NCI-H524 treated with DMSO at 0.1 percent for 48 hours (cell line): ENCODE data around the gene MUS81.
A peak's percentile ranks its signal among the peaks of the same experiment; 100 is the strongest.
"Not testable (repeated sequence)": the region's sequence is repeated elsewhere in the genome, so short reads cannot be mapped to it uniquely, and the experiment has no call there.

Experiments used
- DNase-seq: peaks from one replicate; lab custom pipeline; 2025; lab: John Stamatoyannopoulos, UW

MUS81 gene

DNA sequence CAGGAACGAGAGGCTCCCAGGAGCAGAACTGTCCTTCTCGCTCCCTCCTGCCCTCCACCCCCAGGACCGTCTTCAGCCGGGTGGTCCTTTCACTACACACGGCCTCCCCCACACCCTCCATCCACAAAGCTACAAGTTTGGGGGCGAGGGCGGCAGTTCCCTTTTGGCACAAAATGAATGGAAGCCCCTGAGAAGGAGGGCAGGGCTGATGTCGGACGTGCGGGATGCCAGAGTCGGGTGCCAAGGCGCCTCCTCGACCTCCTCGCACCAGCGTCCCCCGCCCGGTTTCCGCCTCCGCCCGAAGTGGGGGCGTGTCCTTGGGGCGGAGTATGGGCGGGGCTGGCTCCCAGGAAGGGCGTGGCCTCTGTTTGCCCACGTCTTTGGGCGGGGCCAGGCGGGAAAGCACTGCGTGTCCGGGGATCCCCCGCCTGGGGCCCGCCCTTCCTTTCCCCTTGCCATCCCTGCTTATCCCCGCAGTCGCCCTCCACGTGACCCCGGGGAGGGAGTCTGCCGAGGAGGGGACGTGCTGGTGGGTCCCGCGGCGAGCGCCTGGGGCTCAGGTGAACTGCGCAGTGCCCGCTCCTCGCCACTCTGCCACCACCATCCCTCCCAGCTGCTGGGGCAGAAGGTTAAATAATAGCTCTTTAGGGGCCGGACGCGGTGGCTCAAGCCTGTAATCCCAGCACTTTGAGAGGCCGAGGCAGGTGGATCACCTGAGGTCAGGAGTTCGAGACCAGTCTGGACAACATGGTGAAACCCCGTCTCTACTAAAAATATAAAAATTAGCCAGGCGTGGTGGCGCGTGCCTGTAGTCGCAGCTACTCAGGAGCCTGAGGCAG, 13.3 kb downstream of the MUS81 start:
- DNase-seq: peak; percentile 60

DNA sequence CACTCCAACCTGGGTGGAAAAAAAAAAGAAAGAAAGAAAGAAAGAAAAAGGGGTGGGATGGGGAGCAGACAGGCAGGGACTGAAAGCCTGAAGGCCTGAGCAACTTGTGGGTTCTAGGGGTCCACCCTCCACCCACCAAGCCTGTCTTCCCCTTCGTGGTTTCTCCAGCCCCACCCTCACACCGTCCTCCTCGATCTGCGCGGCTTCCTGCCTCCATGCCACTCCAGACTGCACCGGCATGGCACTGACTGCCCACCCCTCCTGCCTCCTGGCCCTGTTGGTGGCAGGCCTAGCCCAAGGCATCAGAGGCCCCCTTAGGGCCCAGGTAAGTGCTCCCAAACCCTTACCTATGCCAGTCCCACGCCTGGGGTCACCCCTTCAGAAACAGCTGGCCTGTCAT, 19.4 kb downstream of the MUS81 start, which contains the start of gene CTSW:
TSS of gene CTSW (plus strand) at position 221 of the 400 bp plus-strand sequence. CDS start at position 239, 18 bp downstream.
- no peak for DNase-seq

- no peak for DNase-seq
These were observed 19.8 kb downstream of the MUS81 start for GRCh38 chr11:65880027-65880426.

GRCh38 chr11:65880844-65881421, 20.7 kb downstream of the MUS81 start:
- DNase-seq: no peak

- no peak for DNase-seq
These were observed 22.2 kb downstream of the MUS81 start for GRCh38 chr11:65882120-65883057.

GRCh38 chr11:65883058-65883761, 23.0 kb downstream of the MUS81 start:
- no peak for DNase-seq

DNA sequence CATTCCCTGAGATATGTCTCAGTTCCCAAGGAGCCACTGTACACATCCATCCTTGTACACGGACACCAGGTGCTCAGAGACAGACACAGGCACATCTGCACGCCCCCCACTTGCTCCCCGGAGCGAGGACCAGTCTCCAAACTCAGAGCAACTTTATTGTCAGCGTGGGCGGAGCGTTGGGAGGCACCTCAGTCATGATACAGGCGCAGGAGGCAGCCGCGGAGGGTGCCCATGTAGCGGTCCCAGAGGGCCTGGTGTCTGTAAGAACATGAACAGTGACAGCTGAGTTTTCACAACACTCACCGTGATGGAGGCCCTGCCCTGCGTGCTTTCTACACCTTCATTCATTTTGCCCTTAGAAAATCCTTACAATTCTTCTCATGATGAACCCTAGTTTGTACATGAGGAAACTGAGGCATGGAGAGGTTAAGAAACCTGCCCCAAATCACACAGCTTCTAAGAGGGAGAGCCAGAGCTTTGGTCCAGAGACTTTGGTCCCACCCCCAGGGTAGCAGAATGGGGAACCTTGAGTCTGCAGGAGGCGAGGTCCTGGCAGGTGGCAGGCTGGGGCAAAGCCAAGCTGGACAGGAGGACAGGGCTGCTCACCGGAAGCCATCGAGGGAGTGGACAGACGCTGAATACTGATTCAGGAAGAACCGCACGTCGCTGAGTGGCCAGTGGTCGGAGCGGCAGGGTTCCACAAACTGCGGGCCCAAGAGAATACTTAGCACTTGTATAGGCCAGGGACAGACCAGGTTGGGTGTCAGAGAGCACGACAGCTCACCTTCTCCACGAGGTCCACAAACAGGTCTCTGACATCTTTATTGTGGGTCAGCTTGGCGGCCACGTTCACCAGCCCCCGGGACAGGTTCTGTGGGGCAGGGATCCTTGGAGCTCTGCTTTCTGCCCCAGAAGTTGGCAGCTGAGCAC, 23.8 kb downstream of the MUS81 start:
- no peak for DNase-seq

DNA sequence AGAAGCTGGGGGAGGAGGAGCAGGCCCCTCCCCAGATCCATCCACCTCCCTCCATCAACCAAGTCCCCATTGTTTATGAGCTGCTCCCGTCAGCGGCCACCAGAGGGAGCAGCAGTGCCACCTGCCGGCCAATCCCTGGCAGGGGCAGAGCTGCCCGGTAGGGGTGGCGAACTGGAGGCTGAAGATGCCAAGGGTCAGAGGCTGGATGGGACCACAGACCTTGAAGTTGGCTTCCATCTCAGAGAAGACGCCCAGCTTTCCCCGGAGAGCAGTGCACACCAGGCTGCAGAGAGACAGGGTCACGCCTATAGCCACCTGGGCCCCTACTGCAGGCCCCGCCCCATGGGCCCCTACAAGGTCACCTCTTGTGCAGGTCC, 24.5 kb downstream of the MUS81 start:
- DNase-seq: no peak

- no peak for DNase-seq
These were observed 25.0 kb downstream of the MUS81 start for GRCh38 chr11:65885231-65885630.

DNA sequence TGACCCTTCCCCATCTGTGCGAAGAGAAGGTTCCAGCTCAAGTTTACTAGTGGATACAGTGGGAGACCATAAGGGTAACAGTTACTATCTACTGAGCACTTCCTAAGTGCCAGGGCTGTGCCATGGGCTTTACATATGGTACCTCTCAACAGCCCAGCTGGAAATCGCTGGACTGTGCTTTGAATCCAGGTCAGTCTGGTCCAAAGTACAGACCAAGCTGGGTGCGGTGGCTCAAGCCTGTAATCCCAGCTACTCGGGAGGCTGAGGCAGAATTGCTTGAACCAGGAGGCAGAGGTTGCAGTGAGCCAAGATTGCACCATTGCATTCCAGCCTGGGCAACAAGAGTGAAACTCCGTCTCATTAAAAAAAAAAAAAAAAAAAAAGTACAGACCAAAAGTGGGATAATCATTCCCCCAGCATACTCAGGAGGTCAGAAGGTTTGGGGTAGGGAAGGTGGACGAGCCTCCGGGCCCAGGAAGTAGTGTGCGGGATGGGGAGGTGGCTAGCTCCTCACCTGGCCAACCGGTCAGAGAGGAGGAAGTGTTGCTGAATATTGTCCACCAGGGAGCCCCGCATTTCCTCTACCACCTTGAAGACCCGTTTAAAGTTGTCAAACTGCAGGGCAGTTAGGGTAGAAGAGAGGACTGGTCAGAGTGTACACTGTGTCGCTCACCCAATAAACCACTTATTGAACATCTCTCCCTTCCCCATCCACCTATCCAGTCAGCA, 25.7 kb downstream of the MUS81 start:
- no peak for DNase-seq

- no peak for DNase-seq
These were observed 26.8 kb downstream of the MUS81 start for GRCh38 chr11:65886826-65887722.

- no peak for DNase-seq
These were observed 27.5 kb downstream of the MUS81 start for GRCh38 chr11:65887723-65888162.

DNA sequence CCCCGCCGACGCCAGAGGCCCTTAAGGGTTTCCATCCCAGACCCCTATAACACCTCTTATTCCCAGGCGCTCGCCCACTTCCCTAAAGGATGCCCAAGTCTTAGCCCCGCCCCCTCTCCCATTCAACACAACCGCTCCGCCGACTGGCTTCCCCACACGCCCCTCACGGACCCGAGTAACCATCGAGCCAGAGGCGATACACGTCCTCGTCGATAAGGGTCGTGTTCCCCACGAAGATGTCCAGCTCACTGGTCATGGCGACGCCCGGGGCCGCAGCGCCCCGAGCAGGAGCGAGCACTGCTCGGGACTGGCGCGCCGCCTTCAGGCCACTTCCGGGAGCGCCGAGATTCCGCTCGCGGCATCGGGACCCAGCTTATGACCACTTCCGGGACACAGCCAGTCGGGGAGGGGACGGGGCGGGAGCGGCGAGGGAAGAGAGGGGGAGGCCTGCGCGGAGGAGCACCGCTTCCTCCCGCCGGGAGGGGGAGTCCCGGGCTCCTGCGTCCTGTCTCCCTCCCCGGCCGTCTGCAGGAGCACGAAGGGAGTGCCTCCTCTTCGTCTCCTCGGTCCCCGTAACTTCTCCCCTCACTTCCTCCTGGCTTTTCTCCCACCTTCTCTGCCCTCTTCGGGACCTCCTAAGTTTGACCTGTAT, 28.1 kb downstream of the MUS81 start, which contains the start of gene FIBP:
TSS of gene FIBP (minus strand) at position 309 of the 652 bp plus-strand sequence. CDS start at position 256, 53 bp downstream.
- peak; percentile 70 for DNase-seq

- DNase-seq: peak; percentile 60
These were observed 30.3 kb downstream of the MUS81 start, which contains the start of gene CCDC85B for GRCh38 chr11:65890324-65891218. Gene CCDC85B, plus strand, starts transcription at chr11:65890673. Its CDS starts 111 bp downstream, at chr11:65890784.

- no peak for DNase-seq
These were observed 31.2 kb downstream of the MUS81 start for GRCh38 chr11:65891219-65892136.

GRCh38 chr11:65892137-65892540, 31.9 kb downstream of the MUS81 start:
- not testable (repeated sequence) for DNase-seq
